ENCODE data around the gene SHTN1. TPM values are rescaled to one million over a fixed set of nuclear protein-coding genes. Genes with fewer than 3 reads are reported as not detected.

The SHTN1 gene, protein sequence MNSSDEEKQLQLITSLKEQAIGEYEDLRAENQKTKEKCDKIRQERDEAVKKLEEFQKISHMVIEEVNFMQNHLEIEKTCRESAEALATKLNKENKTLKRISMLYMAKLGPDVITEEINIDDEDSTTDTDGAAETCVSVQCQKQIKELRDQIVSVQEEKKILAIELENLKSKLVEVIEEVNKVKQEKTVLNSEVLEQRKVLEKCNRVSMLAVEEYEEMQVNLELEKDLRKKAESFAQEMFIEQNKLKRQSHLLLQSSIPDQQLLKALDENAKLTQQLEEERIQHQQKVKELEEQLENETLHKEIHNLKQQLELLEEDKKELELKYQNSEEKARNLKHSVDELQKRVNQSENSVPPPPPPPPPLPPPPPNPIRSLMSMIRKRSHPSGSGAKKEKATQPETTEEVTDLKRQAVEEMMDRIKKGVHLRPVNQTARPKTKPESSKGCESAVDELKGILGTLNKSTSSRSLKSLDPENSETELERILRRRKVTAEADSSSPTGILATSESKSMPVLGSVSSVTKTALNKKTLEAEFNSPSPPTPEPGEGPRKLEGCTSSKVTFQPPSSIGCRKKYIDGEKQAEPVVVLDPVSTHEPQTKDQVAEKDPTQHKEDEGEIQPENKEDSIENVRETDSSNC
- total RNA-seq, result 54.1 TPM

DNA sequence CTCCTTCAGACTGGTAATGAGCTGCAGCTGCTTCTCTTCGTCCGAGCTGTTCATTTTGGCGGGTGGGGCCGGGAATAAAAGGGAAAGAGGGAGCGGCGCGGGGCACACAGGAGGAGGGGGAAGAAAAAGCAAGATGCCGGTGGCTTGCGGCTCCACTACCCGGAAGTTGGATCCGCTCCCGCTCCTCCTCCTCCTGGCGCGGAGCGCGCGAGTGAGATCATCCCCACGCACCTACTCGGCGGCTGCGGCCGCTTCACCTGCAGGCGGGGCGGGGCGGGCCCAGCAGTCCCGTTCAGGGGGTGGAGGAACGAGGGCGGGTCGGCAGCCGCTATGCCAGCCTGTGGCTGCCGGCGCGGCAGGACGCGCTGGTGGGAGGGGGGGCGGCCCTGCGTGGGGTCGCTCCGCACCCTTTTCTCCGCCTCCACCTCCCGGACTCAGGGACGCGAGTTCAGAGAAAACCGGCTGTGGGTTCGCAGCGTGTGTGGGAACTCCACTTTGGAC lies at the start of gene SHTN1:
Gene SHTN1 (minus strand): TSS at position 162 of the 501 bp plus-strand sequence. CDS start 108 bp downstream, at position 54.
- DNase-seq, result peak; percentile 60

DNA sequence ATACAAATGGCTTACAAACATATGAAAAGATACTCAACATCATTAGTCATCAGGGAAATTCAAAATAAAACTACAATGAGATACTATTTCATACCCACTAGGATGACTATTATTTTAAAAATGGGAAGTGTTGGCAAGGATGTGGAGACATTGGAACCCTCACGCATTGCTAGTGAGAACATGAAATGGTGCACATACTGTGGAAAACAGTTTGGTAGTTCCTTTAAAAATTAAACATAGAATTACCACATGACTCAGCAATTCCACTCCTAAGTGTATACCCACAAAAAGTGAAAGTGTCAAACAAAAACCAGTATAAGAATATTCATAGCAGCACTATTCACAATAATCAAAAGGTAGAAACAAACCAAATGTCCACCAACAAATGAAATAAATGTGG lies 48.5 kb upstream of the SHTN1 start:
- DNase-seq, result no peak

DNA sequence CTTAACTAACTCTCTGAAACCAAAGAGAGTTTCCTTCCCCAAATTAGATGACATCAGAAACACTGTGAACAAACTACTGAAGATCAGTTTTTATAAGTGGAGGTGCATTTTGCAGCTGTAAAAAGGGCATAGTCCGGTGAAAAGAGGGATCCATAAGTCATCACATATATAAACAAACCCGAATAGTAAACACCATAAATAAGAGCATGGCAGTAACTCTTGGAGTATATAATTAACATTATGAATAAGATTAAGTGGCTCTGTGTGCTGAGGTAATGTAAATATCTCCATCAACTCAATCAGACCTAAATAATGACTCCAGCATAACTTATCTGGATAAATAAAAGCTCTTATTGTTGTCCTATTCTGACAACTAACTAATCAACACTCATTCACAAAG lies 43.0 kb upstream of the SHTN1 start:
- DNase-seq, result no peak

DNA sequence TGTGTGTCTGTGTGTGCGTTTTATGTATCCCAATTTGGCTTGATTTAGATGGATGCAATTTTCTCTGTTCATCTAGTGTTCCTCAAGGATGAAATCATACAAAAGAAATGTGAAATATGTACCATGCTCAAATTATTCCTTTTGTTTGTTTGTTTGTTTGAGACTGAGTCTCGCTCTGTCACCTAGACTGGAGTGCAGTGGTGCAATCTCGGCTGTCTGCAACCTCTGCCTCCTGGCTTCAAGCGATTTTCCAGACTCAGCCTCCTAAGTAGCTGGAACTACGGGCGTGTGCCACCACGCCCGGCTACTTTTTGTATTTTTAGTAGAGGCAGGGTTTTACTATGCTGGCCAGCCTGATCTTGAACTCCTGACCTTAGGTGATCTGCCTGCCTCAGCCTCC lies 11.3 kb upstream of the SHTN1 start:
- DNase-seq, result no peak

DNA sequence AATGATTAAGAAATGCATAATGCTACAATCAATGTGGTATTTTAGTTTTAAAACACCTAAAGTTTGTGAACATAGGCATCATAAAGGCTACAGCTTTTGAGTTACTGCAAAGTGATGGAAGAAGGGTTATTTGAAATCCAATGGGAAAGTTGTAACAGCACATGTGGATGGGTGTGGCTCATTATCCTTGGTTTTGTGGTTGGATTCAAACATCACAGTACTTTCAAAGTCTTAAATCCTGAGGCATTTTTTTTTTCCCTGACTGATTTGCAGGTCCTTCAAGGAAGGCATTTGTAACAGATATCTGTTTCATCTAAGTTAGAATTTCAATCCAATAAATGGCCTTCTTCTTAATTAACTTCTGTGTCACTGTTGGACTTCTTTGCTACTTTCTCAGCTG lies 9.8 kb upstream of the SHTN1 start:
- DNase-seq, result no peak

DNA sequence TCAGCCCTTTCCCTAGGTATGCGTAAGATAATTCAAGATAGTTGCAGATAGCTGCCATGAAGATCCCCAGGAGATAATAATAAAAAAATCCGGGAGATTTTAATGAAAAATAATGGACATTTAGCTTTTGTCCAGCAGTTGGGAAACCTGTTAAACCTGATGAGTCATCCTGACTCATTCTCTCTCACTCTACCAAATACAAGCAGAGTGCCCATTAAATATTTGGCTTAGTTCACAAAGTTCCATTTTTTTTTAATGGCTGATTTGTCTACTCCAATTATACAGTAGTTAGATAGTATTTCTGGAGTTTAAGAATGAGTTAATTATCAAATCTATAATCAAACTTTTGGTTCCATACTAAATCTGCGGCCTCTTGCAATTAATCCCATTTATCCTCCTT lies 2.1 kb upstream of the SHTN1 start:
- no peak for DNase-seq

DNA sequence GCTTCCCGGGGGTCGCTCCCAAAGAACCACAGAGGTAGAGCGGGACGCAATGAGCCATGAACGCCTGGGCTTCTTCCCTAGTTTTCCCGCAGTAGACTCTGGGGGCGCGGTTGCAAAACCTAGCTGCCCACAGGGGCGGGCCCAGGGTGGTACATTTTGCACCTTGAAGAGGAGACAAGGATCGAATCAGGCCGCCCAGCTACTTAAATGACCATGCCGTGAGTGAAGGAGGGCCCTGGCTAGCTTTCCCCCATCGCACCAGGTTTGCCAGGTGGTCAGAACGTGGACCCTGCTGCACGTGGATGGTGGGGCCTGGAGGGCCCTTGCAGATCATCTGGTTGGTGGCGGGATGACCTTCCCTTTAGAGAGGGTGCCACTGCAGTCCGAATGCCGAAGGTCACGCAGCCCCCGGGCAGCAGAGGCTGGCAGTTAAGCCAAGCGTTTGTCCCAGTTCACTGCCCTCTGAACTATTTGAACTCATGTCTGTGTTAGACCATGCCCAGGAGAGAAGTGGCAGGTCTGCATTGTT lies 604 bp upstream of the SHTN1 start:
- peak; percentile 51 for DNase-seq

DNA sequence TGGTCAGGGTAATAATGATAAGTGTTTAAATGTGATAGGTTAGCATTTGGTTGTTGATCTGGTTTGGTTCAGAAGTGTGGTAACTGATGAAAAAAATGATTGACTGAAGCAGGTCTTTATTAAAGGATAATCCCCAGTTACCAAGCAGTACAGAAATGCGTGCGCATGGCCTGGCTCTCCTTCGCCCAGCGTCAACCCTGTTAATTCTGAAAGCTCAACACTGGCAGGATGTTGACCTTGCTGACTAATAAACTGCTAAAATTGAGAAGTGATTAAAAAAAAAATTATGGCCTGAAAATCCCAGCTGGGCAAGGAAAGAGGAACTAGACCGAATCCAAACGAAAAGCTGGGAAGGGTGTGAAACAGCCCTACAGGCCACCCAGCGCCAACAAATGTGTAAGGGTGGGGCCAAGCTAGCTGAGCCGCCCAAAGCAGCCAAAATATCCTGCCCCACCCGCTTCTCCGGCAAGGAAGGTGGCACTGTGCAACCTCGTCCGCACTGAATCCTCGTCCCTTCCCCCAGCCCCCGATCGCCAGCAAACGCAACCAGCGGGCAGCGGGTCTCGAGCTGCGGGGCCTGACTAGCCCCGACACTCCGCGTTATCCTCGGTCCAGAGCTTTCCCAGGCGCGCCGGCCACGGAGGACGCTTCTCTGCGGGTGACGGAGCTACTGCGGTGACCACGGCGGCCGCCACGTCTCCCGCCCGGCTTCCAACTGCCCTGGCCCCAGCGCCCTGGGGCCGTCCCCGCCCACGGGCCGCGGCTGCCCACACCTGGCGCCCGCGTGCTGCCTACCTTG lies 561 bp downstream of the SHTN1 start:
- peak; percentile 60 for DNase-seq

DNA sequence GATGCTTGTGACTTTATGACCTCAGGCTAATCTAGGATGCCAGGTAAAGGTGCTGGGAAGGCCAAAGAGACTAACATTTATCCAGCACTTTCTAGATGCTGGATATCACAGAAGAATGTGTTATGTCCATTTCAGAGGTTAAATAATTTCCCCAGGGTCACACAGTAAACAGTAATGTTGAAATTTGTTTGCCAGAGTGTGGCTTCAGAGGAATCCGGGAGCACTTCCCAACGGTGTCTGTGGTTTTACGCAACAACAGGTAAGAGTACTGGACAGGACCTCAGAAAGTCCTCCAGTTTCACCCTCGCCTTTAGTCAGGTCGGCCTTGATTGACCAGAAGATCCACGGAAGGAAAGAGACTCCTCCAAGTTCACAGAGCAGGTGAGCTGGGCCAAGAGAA lies 1.7 kb downstream of the SHTN1 start:
- no peak for DNase-seq

DNA sequence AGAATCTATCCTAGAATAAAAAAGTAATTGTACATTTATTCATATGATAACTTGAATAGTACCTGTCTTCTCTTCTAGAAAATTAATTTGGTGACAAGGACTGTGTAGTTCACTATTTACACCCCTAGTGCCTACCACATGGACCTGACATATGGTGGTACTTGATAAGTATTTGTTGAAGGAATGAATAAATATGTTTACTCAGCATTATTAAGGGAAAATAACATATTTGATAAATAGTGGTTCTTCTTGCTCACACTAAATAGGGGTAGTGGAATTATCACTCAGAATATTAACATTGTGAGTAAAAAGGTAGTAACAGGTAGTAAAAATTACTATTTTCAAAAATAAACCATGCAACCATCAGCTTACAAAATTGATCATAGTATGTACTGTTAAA lies 2.8 kb downstream of the SHTN1 start:
- no peak for DNase-seq

DNA sequence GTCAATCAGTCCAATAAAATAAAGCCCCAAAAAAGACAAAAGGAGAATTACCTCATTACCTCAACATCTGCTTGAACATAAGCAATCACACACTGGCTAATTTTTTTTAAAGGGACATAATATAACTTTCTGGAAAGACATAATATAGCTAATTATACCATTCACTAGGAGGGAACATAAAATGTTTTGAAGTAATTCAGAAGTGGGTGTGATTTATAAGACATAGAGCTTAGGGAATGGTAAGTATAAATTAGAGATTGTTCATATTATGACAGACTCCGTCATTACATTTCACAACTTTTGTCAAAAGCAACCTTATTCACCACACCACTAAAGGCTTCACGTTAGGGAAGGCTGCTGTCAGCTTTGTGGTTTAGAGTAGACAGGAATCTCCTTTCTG lies 3.8 kb downstream of the SHTN1 start:
- DNase-seq, result no peak

DNA sequence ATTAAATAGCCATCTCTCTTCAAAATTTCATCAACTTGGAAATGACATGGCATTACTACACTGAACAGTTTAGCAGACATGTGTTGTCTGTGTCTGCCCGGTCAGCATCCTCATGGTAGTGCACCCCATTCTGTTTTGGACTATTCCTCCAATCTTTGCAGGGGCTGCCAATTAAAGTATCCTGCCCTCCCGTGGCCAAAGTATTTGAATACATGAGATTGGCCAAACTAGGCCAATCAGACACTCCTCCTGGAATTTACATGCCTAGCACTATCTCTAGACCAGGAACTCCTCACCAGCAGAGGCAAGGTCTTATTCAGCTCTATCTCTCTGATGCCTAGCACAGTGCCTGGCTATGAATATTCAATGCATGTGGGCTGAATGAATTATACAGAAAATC lies 4.4 kb downstream of the SHTN1 start:
- DNase-seq, result no peak

DNA sequence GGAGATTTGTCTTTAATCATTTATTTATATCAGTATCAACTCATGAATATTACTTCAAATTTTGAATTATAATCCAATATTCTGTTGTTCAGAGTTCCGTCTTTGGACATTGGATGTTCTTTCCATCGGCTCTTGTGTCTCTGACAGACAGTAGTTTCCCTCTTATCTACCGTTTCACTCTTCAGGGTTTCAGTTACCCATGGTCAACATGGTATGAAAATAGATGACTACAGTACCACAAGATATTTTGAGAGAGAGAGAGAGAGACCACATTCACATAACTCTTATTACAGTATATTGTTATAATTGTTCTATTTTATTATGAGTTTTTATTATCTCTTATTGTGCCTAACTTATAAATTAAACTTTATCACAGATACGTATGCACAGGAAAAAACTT lies 6.8 kb downstream of the SHTN1 start:
- no peak for DNase-seq

DNA sequence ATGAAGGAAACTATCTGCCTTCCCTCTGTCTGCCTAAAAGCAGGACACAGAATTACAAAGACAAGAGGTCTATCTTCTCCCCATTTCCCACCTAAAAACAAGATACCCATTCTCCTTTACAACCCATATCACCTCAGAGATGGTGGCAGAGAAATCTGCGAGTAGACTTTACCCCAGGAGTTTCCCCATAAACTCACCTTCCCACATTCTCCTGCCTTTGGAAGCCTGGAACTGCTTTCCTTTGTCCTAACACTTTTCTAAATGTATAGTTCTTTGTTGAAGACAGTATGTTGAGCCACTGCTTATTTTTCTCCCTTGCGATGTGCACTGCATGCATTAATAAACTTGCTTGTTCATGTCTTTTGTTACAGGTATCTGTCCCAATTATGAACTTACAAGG lies 8.0 kb downstream of the SHTN1 start:
- no peak for DNase-seq

DNA sequence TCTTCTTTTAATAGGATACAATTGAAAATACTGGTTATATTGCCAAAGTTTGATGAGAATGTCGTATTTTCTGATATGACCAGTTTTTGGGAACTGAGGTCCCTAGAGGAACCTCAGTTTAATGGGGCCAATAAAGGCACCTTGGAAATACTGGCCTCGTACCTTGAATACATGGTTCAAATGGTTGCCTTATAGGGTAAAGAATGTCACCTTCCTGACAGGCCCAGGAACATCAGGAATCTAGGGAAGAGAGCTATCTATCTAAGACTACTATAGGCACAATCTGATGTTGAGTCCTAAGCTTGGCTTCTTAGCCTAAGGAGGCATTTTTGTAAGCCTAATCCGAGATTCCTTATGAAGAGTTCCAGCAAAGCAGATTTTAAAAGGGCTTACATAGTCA lies 9.3 kb downstream of the SHTN1 start:
- DNase-seq, result no peak

DNA sequence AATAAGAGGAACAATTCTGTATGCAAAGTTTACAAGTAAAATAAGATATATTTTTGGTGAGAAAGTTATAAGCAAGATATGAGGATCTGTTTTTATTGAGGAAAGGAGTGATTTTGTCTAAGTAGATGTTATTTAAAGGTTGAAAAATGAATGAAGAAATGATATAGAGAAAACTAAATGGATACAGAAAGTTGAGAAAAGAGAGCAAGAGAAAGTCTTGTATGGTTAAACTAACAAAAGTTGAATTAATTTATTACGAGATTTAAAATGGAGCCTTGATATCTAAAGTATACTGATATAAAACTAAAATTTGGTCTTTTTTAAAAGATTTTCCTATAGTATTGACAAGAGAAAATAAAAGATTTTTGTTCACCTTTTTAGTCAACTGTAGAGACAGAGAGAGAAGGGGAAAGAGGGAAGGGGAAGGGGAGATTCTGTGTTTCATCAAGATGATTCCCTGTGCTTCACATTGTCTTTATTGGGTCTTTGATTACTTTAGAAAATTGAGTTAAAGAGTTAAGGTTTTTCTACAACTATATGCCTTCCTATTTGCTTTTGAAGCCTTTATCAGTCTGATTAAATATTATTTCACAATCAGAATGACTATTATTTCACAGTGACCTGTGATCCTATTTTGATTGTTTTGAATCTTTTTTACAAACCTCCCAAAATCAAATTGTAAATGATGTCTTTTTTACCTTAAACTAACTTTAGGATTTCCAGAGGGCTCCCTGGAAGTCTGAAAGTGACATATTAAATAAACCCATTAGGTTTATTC lies 10.7 kb downstream of the SHTN1 start:
- no peak for DNase-seq

DNA sequence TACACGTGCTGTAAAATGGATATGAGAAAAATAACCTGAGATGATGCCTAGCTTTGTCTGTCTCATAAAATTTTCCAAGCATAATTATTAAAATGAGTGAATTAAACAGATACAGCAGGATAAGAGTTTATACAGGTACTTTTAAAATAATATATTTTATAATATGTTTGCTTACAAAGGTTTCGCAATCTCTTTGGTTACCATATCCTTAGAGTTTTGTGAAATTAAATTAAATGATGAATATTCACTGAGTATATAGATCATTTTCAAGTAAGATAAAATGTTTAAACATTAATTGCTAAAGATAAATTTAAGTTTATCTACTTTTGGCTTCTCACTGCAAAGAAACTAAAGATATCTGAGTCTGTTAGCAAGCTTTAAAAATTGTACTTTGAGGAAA lies 11.4 kb downstream of the SHTN1 start:
- no peak for DNase-seq

DNA sequence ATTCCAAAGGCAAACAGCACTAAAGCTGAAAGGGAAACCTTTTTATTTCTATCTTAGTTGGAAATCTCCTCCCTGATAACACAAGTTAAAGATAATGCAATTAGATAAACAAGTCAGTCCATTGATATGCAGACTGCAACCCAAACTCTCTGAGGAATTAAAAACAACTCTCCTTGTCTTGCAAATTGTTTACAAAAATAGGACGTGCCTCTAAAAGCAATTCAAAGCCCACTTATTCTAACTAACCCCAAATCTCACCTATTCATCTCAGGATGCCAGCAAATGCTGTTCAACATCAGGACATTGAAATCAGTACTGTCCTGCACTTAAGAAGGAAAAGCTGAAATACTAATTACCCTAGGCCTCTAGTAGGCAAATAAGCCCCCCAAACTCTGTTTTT lies 12.8 kb downstream of the SHTN1 start:
- no peak for DNase-seq

DNA sequence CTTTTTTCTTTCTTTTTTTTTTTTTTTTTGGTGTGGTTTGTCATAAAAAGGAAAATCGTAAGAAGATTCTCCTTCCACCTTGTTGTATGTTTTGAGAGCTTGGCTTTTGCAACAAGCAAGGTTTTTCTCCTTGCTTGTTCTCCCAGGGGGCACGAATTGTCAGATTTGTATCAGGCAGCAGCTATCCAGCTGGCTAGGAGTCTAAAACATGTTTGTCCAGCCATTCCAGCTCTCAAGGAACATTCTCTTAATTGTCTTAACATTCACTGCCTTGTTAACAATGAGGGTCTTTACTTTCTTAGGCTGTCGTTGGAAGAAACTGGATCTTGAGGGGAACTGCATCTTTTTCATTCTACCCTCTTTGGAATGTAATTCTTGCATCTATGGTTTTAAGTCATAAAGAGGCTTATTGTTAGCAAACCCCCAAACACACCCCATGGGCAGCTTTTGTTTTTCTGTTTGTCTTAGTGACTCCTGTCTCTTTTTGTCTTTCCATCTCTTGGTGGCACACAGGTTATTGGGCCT lies 14.6 kb downstream of the SHTN1 start:
- DNase-seq, result no peak

DNA sequence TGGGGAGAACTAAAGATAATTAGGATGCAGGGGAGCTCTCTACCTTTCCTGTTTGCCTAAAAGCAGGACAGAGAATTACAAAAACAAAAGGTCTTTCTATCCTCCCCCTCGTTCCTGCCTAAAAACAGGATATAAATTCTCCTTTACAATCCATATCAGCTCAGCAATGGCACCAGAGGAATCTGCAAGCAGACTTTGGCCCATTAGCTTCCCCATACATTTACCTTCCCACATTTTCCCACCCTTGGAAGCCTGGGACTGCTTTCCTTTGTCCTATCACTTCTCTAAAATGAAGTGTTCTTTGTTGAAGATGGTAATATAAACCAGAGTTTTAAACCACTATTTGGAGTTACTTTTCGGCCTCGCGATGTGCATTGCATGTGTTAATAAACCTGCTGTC lies 15.5 kb downstream of the SHTN1 start:
- DNase-seq, result no peak

DNA sequence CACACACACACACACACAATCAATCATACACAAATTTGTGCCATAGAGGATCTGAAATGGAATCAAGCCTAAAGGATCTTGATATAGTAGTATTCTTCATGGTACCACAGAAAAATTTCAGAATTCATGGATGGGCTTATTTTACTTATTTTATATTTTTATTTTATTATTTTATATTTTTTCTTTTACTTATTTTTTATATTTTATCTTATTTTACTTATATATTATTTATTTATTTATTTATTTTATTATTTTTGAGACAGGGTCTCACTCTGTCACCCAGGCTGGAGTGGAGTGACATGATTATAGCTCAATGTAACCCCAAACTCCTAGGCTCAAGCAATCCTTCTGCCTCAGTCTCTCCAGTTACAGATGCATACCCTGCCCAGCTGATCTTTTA lies 16.7 kb downstream of the SHTN1 start:
- DNase-seq, result no peak

DNA sequence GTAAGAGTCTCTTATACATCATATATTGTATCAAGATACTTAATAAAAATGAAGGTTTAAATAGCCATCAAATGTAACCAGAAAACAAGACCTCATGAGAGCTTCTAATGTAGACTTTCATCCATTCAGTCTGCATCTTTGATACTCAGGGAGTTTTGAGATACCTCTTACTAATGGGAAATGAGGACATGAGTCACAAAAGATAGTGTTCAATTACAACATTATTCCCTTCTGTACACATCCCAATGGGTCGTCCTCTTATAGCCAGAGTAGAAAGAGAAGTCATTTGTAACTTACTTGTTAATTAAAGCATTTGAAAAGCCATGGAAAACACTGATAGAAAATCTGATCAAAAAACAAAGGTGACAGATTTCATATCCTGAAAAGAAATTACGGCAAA lies 19.4 kb downstream of the SHTN1 start:
- DNase-seq, result no peak
